GM18508 (cell line): ENCODE results near the gene RBM15.
A peak's percentile ranks its signal among the peaks of the same experiment; 100 is the strongest.

Source experiments
- ATAC-seq: cut with Tn5 transposase; IDR thresholded peaks from one replicate; pipeline ENCODE4 v1.9.1; 2021; ENCODE audit warnings: moderate number of reproducible peaks; ENCODE audit not compliant: insufficient read depth, unreplicated experiment

Gene RBM15, protein sequence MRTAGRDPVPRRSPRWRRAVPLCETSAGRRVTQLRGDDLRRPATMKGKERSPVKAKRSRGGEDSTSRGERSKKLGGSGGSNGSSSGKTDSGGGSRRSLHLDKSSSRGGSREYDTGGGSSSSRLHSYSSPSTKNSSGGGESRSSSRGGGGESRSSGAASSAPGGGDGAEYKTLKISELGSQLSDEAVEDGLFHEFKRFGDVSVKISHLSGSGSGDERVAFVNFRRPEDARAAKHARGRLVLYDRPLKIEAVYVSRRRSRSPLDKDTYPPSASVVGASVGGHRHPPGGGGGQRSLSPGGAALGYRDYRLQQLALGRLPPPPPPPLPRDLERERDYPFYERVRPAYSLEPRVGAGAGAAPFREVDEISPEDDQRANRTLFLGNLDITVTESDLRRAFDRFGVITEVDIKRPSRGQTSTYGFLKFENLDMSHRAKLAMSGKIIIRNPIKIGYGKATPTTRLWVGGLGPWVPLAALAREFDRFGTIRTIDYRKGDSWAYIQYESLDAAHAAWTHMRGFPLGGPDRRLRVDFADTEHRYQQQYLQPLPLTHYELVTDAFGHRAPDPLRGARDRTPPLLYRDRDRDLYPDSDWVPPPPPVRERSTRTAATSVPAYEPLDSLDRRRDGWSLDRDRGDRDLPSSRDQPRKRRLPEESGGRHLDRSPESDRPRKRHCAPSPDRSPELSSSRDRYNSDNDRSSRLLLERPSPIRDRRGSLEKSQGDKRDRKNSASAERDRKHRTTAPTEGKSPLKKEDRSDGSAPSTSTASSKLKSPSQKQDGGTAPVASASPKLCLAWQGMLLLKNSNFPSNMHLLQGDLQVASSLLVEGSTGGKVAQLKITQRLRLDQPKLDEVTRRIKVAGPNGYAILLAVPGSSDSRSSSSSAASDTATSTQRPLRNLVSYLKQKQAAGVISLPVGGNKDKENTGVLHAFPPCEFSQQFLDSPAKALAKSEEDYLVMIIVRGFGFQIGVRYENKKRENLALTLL

GRCh38 chr1:110338886-110339406 lies at the start of gene RBM15:
Gene RBM15, plus strand, starts transcription at chr1:110339377. Its CDS starts 29 bp downstream, at chr1:110339406.
- ATAC-seq = peak; percentile 70

GRCh38 chr1:110291241-110292030 lies 47.7 kb upstream of the RBM15 start:
- no peak for ATAC-seq

DNA sequence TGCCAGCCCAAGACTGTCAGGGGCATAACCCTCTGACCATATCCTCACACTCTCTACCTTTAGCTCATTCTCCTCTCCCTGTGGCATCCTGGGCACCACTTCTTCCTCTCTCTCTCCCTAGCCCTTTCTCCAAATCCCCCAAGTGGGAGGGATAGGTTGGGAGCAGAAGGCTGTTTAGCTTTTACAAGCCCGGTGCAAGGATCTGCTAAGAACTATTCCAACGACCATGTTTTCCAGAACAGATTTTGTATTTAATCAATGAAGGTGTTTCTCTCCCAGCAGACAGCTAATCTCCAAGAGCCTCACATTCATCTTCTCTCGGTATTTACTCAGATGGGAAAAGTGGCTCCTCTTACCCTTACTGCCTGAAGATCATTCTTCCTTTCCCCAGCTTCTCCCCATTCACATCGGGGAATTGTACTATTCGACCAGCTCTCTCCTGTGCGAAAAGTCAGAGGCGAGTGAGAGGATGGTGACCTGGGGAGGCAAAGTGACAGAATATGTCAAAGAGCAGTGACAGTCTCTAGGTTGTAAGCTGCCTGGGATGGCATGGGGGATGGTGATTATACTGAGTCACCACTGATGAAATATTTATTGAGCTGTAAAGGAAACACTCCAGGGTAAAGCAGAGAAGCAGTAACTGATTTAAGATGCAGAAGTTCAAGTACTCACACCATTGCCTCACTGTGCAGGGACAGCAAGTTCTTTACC lies 47.0 kb upstream of the RBM15 start:
- ATAC-seq = no peak

- ATAC-seq = no peak
These were observed 45.5 kb upstream of the RBM15 start for GRCh38 chr1:110293601-110294104.

DNA sequence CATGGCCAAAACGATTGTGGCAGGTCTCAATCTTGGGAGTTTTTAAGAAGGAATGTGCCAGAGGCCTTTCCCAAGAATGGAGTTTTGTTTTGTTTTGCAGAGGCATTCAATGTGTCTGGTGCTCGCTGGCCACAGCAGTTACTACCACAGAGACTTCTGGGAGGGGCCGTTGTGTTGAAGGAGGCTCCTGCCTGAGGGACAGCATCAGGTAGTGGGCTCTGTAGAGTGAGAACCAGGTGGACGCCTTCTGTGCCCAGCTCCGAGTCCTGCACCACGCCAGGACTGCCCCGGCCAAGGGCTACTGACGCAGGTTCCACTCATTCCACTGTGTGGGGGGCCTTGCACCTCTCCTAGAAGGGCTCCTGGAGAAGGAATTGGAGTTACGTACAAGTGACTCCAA lies 44.9 kb upstream of the RBM15 start:
- no peak for ATAC-seq

DNA sequence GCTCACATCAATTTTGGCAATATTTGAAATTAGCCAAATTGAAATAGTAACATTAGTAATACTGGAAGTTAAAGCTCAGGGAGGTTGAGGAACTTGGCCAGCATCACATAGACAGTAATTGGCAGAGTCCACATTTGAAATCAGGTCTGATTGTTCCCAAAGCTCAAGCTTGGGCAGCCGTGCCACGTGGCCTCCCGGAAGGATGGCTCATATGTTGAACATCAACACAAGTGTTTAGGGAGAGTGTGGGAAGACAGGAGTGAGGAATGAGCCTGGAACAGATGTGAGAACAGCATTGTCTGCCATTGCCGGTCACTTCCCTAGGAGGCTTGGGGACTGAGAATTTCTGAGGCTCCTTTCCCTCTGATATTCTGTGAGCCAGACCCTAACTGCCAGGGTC lies 40.2 kb upstream of the RBM15 start:
- no peak for ATAC-seq

DNA sequence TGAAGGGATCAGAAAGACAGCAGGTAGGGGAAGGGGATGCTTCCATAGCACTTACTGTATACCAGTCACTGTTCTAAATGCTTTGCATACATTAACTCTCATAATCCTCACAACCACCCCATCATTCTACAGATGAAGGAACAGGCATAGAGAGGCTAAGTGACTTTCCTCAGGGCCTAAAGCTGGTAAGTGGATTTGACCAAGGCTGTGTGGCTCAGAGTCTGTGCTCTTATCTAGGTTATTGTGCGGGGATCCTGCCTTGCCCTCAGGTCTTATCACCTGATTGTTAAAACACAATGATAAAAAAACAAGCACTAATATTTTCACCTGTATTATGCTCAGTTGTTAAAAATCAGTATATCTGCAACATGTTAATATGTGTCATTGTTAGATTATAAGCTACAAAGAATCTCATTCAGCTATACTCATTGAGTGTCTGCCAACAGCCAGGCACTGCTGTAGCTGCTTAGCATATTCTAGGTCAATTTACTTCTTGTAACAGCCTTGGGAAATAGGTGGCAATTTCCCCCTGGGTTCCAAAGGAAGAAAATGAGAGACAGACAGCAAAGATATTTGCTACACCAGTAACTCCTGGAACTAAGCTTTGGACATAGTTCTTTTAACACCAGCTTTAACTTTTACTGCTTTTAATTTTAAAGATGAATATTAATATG lies 38.6 kb upstream of the RBM15 start:
- no peak for ATAC-seq

DNA sequence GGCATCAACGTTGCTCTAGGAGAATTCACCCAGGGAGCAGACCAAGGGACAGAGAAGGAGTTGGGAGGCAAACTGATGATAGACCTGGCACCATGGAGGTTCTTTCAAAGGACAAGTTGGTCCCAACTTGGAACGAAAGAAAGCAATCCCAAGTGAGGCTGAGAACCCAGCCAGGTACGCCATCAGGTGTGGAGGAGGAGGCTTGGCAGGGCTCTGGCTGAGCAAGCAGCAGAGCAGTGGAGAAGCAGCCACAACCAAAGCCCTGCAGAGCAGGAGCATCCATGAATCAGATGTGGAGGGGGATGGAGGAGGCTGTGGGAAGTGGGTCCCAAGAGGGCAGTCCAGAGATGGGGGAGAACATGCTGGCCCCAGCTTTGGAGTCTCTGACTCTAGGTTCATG lies 36.3 kb upstream of the RBM15 start:
- ATAC-seq = no peak

GRCh38 chr1:110305900-110306420 lies 33.2 kb upstream of the RBM15 start:
- ATAC-seq = no peak

DNA sequence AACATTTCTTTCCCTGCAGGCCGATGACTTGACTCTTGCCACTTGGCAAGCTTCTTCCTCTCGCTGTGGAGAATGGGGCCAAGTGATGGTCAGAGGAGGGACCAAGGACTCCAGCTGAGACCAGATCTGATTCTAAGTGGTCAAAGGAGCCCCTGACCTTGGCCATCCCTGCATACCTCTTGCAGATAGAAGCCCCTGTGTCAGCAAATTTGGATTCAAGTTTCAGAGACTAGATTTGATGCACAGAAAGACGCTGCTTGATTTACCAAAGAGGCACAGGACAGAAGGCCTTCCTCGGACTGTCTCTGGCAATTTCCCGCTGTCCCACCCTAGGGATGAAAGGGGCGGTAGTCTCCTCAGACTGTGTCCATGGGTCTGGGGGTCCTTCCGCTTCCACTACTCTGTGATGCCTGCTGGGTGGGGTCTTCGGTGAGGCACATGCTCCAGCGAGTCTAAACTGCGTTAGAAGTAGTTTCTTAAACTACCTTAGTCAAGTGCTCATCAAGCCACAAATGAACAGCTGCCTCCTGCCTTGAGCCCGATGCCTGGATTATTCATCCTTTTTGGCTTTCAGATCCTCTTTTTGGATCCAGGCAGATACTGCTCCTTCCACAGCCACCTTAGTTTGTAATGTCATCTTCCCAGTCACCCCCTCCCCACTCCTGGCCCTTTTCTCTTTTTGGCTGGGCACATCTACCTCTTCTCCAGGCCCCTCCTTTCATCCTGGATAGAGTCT lies 31.8 kb upstream of the RBM15 start:
- ATAC-seq = no peak

- no peak for ATAC-seq
These were observed 30.9 kb upstream of the RBM15 start for GRCh38 chr1:110308247-110308646.

- no peak for ATAC-seq
These were observed 30.0 kb upstream of the RBM15 start for GRCh38 chr1:110309139-110309538.

GRCh38 chr1:110309767-110310166 lies 29.4 kb upstream of the RBM15 start:
- no peak for ATAC-seq

- no peak for ATAC-seq
These were observed 28.9 kb upstream of the RBM15 start for GRCh38 chr1:110310300-110310699.

- ATAC-seq = no peak
These were observed 26.7 kb upstream of the RBM15 start for GRCh38 chr1:110312188-110313121.

DNA sequence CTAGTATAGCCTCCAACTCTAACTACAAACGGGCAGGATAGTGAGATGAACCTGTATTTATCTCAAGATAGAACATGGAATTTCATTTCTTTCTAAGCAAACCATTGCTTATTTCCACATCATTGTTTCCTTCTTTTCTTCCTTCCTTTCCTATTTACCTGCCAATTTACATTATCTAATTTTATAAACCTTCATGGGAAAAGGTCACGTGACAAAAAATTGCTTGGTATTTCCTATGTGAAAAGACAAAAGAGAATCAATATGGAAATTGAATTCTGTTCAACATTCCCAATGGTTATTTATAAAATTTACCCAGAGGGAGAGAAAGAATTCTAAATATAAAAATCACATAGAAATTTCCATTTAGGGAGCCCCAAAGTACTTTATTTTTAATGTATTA lies 22.4 kb upstream of the RBM15 start:
- no peak for ATAC-seq

- ATAC-seq = no peak
These were observed 21.1 kb upstream of the RBM15 start for GRCh38 chr1:110318046-110318445.
